Endometrial microvascular endothelial cells (primary cell): ENCODE data around the gene DIAPH2. TPM values are rescaled to one million over a fixed set of nuclear protein-coding genes. Genes with fewer than 3 reads are reported as not detected.

Source experiments
- in situ Hi-C: cut with HindIII; loops from 2 replicates; pipeline ENCODE4 v1.10.0; 2017; ENCODE audit warnings: low sequenced_read_pairs, low pct_unique_long_range_greater_than_20kb; ENCODE audit errors: inconsistent ontology term
- total RNA-seq: library from RNA; depleted of rRNA; stranded (reverse); fragments of >200 nt; gene quantifications from one replicate; pipeline ENCODE4 v1.2.3, GENCODE V29; 2015; ENCODE audit errors: inconsistent ontology term

DIAPH2 gene
- total RNA-seq, 1 donor from 2014 or later = 13.3 TPM

- in situ Hi-C loops = no loop called here
These were observed 324.7 kb downstream of the DIAPH2 start for GRCh38 chrX:97009391-97009790.

DNA sequence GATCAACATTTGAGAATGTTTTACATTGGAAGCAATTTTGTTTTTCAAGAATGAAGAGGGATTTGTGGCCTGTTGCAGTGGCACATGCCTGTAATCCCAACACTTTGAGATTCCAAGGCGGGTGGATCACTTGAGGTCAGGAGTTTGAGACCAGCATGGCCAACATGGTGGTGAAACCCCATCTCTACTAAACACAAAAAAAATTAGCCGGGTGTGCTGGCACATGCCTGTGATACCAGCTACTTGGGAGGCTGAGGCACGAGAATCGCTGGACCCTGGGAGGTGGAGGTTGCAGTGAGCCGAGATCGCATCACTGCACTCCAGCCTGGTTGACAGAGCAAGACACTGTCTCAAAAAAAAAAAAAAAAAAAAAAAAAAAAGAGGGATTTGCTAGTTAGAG, 326.9 kb downstream of the DIAPH2 start:
- in situ Hi-C loops = no loop called here

- in situ Hi-C loops = no loop called here
These were observed 331.5 kb downstream of the DIAPH2 start for GRCh38 chrX:97016106-97016505.

DNA sequence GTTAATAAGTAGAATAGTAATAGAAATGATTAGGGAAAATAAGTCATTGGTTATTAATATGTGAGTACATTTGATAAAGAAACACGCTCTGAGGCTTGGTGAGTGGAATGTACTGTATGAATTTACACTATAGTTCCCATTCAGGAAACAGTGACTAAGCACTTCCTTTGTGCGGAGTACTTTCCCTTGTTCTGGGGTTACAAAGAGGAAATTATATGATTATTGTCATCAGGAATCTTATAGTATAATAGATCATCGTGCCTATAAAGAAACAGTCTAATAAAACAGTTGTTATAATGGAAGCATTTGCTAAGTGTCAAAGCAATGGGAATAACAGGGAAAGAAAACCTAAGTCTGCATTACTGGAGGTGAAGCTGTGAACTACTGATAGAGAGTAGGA, 337.0 kb downstream of the DIAPH2 start:
- in situ Hi-C loops = no loop called here

DNA sequence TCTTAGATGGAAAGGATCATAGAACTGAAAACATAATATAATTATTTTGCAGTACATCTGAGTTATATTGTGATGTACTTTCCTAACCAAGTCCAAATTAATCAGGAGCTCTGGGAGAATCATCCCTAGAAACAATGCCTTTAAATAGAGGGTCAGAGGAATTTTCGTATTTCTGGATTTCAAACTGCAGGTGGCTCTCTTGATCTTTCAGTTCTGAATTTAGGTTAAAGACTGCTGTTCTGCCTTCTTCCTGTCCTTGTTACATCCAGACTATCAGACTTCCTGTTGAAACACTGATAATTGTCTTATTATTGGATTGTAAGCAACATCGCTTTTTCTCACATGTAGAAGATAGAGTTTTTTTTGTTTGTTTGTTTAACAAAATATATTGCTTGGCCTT, 341.8 kb downstream of the DIAPH2 start:
- in situ Hi-C loops = no loop called here

- in situ Hi-C loops = no loop called here
These were observed 342.8 kb downstream of the DIAPH2 start for GRCh38 chrX:97027384-97027922.

- in situ Hi-C loops = no loop called here
These were observed 345.8 kb downstream of the DIAPH2 start for GRCh38 chrX:97030463-97030862.

DNA sequence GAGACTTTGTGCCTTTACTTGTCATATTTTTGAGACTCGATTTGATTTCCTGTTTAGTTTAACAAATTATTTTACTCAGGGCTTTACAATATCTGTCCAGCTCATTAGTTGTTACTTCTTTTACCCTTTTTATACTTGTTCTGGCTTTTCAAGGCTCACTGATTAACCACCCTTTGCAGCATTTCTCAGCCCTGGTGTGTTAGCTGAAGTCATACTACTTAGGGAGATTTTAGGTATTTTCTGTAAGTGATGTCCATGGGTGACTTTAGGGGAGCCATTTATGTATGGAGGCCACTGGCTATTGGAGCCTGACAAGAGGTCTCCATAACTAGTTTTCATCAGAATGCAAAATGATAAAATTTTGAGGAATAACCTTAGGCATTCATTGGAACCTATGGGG, 346.3 kb downstream of the DIAPH2 start:
- in situ Hi-C loops = no loop called here

GRCh38 chrX:97039363-97040029, 354.9 kb downstream of the DIAPH2 start:
- in situ Hi-C loops = no loop called here

DNA sequence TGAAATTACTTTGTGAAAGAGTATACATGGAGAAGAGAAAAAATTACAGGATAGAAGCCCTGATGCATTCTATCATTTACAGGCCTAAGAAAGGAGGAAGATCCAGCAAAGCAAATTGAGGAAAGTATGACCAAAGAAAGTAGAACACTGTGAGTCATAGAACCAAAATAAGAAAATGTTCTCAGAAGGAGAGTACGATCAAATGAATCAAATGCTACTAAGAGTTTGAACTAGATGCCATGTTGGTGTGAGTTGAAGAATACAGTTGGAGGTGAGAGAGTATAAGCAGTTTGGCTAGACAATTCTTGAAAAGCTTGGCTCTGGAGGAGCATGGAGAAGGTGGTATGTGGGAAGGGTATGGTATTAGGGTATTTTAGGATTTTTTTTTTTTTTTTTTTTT, 360.8 kb downstream of the DIAPH2 start:
- in situ Hi-C loops = no loop called here

DNA sequence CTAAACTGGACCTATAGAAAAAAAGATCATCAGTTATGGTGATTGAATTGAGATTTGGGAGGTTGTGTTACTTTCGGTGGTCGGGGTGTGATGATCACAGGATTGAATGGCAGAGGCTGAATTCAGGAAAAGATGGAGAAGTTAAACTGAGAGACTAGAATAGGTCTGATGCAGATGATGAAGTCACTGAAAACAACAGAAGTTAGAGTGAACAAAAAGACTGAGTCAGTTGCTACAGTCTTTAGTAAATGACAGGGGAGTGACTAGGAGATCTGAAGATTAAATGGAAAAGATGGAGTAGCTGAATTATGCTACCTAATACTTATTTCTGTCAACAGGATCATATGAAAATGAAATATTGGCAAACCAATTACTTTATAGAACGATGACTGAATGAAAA, 362.2 kb downstream of the DIAPH2 start:
- in situ Hi-C loops = no loop called here

GRCh38 chrX:97050392-97050791, 365.8 kb downstream of the DIAPH2 start:
- in situ Hi-C loops = no loop called here

- in situ Hi-C loops = no loop called here
These were observed 372.8 kb downstream of the DIAPH2 start for GRCh38 chrX:97057349-97057909.

DNA sequence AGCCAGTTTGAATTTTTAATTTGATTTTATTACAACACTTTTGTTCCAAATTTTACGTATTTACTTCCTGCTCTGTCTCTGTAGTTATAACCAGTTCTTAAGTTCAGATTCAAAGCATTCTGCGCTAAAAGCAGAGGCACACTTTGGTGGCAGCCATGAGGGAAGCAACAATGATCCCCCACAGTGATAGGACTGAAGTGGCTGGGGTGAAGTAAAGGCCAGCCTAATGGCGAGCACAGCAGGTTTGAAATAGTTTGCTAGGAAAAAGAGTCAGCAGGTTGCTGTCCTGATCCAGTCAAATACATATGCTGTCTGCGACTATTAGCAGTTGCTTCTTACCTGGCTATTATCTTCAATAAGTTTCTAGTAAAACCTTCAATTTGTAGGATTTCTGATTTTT, 375.4 kb downstream of the DIAPH2 start:
- in situ Hi-C loops = no loop called here

DNA sequence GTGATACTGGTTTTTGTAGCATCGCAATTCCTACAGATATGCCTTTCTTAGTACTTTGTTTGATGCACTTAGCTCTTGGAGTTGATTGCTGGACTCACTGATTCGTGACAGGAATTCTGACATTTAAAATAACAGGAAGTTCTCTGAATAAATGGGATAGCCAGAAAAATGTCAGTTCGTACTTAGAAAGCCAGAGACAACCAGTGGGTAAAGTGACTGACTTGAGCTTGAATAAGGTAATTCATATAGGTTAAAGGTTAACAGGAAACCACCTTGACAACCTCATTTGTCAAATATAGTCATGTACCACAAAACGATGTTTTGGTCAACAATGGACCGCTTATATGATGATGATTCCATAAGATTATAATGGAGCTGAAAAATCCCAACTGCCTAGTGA, 380.4 kb downstream of the DIAPH2 start:
- in situ Hi-C loops = no loop called here

- in situ Hi-C loops = no loop called here
These were observed 381.3 kb downstream of the DIAPH2 start for GRCh38 chrX:97065973-97066372.

DNA sequence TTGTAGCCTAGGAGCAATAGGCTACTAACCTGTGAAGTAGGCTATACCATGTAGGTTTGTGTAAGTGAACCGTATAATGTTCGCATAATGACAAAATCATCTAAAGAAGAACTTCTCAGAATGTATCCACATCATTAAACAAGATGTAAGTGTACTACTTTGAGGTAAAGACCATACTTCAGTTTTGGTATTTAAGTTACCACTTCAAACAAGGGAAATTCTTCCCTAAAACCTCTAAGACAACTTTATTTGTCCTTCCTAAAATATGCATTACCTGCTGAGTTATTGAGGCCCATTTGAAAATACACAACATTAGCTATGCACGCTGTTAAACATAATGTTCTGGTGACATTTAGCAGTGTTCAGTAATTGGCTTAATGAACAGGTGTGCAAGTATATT, 381.7 kb downstream of the DIAPH2 start:
- in situ Hi-C loops = no loop called here

DNA sequence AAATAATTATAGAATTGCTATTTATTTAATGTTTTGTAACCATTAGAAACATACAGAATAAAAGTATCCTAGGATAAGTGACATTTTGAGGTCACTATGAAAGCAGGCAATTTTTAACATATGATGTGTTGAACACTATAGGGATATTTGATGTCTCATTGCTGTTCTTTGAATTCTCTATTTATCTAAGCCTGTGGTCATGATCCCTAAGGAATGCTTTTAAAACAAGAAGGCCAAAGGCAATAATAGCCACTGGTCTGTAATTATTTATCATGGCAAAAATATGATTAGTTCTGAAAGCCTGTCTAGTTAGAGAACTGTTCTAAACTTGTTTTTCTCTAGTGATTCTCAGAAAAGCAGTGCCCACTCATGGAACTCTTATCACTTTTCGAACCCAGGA, 385.7 kb downstream of the DIAPH2 start:
- in situ Hi-C loops = no loop called here

DNA sequence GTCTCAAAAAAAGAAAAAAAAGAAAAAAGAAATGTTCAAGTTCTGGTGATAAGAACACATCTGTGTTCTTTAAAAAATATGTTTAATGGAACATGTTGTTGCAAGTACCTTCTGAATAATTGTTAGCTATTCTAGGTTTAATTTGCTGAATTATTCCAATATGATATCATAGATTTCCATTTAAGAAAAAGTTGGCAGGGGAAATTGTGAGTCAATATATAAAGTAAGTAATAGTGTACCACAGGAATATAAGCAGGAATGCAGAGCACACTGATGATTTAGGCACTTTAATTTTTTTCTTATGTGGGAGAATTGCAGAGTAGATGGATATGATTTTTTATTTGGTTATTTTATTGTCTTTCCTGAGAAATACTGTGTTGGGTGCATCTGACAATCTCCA, 389.8 kb downstream of the DIAPH2 start:
- in situ Hi-C loops = no loop called here

DNA sequence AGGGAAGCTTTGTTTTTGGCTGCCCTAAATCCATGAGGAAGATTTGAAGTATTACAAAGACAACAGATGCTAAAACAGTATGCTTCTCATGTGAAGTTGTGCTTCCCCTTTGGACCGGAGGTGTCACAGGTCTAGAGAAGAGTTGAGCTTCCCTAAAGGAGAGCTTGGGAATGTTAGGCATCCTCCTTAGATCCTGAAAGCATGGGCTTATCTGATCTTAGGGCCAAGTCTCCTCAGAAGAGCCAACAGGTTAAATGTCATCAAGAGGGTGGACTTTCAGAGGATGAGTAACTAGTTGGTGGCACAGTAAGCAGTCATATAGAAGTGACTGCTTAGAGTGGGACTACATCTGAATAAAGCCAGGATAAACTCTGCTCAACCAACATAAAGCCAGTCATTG, 404.5 kb downstream of the DIAPH2 start:
- in situ Hi-C loops = no loop called here

GRCh38 chrX:97096385-97096784, 411.7 kb downstream of the DIAPH2 start:
- in situ Hi-C loops = no loop called here
